MG63 (cell line): ENCODE data around the gene LPGAT1. TPM values are rescaled to one million over a fixed set of nuclear protein-coding genes. Genes with fewer than 3 reads are reported as not detected.
"Not testable (repeated sequence)": the region's sequence is repeated elsewhere in the genome, so short reads cannot be mapped to it uniquely, and the experiment has no call there.

ENCODE experiments used
- DNase-seq: peaks from one replicate; pipeline ENCODE4 v3.0.0-alpha.2; 2020
- H3K27me3 ChIP-seq: fragments of 250-450 bp; sonication (Bioruptor Pico); 2 replicates; pipeline ENCODE4 v1.5.1; 2020; ENCODE audit warnings: mild to moderate bottlenecking, moderate library complexity
- H3K36me3 ChIP-seq: fragments of 250-450 bp; sonication (Bioruptor Pico); 2 replicates; pipeline ENCODE4 v1.5.1; 2020; ENCODE audit warnings: mild to moderate bottlenecking, moderate library complexity
- H3K4me3 ChIP-seq: fragments of 250-450 bp; sonication (Bioruptor Pico); 2 replicates; pipeline ENCODE4 v1.5.1; 2020; ENCODE audit warnings: mild to moderate bottlenecking, moderate library complexity
- H3K9me3 ChIP-seq: fragments of 250-450 bp; sonication (Bioruptor Pico); 2 replicates; pipeline ENCODE4 v1.5.1; 2020; ENCODE audit warnings: mild to moderate bottlenecking, moderate library complexity
- total RNA-seq: library from RNA; depleted of rRNA; stranded (reverse); fragments of >200 nt; shearing (Covaris generic); gene quantifications from 2 replicates; pipeline ENCODE4 v1.2.3, GENCODE V29; 2014; ENCODE audit warnings: low replicate concordance; rRNA removed

LPGAT1 gene
- total RNA-seq, 1 experiment from 2014 or later = 17.9 TPM

DNA sequence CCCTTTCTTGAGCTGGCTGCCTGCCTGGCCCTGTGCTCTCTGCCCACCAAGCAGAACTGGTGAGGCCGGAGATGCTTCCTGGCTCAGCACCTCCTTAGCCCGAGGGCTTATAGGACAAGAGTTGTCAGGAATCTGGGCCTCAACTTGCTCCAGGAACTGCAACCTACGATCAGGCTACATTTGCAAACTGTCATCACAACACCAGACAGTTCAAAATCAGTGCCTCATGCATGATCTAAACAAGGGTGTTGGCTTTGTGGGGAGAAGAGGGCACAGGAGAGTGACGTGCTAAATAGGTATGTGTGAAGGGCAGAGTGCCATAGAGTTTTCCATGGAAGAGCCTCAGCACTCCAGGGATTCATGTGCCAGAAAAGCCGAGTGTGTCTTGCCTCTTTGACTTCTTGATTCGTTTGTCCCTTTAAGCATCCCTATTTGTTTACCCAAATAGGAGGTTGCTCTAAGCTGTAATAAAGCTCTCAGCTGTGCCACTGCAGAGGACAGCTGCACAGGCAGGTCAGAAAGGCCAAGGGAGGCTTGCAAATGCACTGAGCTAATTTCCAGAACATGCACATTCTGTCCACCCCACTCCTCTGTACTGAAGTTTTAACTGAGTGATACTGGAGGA is 125.0 kb downstream of the LPGAT1 start:
- no peak for DNase-seq
- no peaks in the 10 kb centered on the region for H3K27me3 ChIP-seq
- H3K36me3 ChIP-seq = no peaks in the 10 kb centered on the region
- H3K9me3 ChIP-seq = no peaks in the 10 kb centered on the region
- H3K4me3 ChIP-seq = no peak overlapping the region

DNA sequence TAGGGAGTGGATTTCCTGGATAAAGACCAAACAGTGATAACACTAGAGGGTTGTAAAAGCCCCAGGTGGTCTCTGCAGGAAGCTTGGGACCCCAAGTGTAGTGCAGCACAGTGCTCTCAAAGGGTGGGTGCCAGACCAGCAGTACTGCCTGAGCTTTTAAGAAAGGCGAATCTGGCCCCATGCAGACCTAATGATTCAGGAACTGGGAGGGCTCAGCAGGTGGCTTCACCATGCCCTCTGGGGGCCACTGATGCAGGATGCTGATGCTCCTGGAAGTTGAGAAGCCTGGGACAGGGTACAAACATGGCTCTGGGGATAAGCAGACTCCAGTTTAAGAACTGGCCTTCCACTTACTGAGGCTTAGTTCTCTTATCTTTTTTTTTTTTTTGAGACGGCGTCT is 126.0 kb downstream of the LPGAT1 start:
- Histone ChIP-seq H3K27me3 (no peaks in the 10 kb centered on the region), H3K4me3 (no peak overlapping the region), H3K36me3 (no peaks in the 10 kb centered on the region), H3K9me3 (no peaks in the 10 kb centered on the region)
- DNase-seq = no peak

DNA sequence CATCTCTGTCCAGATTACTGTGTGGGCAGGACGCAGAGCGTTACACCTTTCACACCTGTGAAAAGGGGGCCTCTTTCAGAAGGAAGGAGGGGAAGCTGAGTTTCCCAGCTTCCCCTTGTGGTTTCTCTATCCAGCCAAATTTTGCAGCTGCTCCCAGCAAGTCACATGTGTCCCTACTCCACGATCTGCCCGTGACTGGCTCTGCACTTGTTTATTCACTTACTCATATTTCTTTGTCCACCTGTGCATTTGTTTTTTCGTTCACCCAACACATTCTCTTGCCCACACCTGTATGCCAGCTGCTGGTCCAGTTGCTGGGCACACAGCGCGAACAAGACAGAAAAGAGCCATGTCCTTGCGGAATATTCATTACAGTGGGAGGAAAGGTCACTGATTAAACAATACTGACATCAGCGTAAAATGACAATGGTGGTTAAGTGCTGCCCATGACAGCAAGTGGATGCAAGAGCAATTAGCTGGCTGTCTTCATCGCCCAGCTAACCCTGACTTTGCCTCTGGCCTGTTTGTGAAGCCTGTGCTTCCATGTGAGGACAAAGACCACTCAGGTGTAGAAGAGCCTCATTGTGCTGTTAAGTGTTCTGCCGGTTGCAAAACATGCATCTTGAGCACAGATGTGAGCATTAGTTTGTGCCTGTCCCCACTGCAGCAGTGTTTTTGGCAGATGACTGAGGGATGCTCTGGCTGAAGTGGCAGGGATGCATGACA is 126.6 kb downstream of the LPGAT1 start:
- no peaks in the 10 kb centered on the region for H3K27me3 ChIP-seq
- DNase-seq = no peak
- no peaks in the 10 kb centered on the region for H3K9me3 ChIP-seq
- H3K4me3 ChIP-seq = no peak overlapping the region
- no peaks in the 10 kb centered on the region for H3K36me3 ChIP-seq

DNA sequence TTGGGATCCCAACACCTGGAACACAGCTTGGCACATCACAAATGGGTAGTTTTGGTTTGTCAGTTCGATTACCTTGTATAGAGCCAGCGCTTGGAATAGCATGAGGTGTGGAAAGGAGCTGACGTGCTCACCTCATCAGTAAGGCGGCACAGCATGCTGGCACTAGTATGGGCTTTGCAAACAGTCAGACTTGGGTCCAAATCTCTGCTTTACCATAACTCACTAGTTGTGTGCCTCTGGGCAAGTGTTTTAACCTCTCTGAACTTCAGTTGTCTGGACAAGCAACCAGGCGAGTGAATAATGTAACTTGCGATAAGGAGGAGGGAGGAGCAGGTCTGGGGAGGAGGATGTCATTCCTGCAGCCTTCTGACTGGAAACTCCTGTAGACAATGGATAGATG is 128.8 kb downstream of the LPGAT1 start:
- Histone ChIP-seq H3K27me3 (no peaks in the 10 kb centered on the region), H3K9me3 (no peaks in the 10 kb centered on the region), H3K4me3 (no peak overlapping the region), H3K36me3 (no peaks in the 10 kb centered on the region)
- DNase-seq = no peak

DNA sequence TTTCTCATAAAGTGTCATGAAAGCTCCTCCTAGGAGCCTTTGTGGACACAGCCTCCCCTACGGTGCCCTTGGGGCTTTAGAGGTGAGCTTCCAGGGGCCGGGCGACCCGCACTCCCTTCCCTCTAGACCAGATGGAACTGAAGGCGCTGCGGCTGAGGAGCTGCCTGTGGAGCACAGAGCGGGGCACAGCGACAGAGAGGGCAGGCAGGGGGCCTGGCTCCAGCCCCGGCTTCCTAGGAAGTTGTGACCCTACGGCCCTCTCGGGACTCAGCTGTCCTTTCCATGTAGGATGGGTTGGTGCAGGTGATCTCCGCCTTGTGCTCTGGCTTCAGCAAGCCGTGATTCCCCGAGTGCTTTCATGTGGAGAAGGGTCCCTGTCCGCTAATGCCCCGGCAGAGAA is 131.5 kb downstream of the LPGAT1 start:
- no peak overlapping the region for H3K4me3 ChIP-seq
- H3K36me3 ChIP-seq = no peaks in the 10 kb centered on the region
- no peaks in the 10 kb centered on the region for H3K27me3 ChIP-seq
- H3K9me3 ChIP-seq = no peaks in the 10 kb centered on the region
- DNase-seq = no peak

DNA sequence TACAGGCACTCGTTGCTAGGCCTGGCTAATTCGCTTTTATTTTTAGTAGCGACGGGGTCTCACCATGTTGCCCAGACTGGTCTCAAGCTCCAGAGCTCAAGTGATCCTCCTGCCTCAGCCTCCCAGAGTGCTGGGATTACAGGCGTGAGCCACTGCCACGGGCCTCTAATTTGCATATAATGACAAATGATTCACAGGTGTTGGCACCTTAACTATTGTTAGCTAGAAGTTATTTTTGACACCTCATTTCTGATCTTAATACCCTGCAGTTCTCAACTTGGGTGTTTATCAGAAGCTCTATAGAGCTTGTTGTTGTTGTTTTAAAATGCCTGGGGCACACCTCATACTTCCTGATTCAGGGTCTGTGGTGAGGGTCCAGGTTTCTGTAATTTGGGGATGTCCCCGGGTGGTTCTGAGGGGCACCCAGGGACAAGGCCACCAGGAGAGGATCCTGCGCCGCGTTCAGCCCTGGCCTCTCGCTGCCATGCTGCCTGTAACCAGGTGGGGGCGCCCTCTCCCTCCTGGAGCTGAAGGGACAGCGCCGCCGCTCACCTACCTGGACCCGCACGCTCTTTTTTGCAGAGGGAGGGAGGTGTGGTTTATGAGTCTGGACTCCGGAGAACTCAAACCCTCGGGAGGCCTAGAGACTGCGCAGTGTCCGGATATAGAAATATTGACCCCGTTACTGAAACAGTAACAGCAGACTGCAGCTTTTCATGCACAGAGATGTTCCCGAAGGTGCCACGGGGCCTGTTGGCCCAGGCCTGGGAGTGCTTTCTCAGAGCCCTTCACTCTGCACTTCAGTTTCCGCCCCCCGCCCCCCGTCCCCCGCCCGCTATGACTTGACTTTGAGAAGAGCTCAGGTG is 132.2 kb downstream of the LPGAT1 start:
- DNase-seq = peak; percentile 48
- H3K27me3 ChIP-seq = no peaks in the 10 kb centered on the region
- no peaks in the 10 kb centered on the region for H3K36me3 ChIP-seq
- H3K4me3 ChIP-seq = no peak overlapping the region
- no peaks in the 10 kb centered on the region for H3K9me3 ChIP-seq

DNA sequence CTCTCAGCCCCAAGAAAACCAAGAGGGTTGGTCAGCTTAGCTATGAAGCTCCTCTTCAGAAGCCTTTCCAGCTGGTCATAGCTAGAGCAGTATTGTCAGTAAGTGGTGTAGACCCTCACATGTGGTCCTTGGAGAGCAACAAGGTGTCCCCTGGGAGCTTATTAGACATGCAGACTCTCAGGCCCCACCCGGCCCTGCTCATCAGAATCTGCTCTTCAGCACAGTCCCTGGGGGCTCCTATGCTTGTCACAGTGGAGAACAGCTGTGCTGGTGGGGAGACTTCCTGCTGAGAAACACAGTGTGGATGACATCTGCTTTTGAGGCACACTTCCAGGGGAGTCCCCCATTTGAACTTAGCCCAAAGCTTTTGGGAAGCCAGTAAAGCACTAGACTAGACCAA is 133.2 kb downstream of the LPGAT1 start:
- Histone ChIP-seq H3K4me3 (no peak overlapping the region), H3K27me3 (no peaks in the 10 kb centered on the region), H3K36me3 (no peaks in the 10 kb centered on the region), H3K9me3 (no peaks in the 10 kb centered on the region)
- DNase-seq = no peak

DNA sequence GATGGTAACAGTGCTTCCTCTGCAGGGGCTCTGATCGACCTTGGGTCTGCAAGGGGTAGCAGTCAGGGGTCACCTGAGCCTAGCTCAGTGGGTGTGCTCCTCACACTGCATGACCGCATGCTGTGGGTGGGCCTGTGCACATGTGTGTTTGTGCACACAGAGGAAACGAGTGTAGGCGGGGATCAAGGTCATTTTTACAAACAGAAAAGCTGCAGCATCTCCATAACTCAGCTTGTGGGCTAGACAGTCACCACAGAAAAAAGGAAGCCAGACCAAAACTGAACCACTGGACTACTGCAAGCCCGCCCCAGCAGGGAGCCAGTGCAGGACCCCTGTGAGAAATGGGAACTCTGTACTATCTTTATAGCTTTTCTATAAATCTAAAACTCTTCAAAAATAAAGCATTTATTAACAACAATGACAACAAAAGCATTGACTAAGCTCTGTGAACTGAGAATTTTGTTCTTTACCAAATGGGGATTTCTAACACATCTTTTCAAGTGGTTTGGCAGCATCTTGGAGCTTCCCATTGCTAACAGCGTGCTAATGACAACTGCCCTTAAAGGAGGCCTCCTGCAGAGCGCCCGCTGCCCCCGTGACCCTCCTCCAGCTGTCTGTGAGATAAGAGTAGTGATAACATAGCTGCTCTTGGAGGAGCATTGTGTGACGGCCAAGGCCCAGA is 135.3 kb downstream of the LPGAT1 start:
- no peaks in the 10 kb centered on the region for H3K27me3 ChIP-seq
- DNase-seq = no peak

DNA sequence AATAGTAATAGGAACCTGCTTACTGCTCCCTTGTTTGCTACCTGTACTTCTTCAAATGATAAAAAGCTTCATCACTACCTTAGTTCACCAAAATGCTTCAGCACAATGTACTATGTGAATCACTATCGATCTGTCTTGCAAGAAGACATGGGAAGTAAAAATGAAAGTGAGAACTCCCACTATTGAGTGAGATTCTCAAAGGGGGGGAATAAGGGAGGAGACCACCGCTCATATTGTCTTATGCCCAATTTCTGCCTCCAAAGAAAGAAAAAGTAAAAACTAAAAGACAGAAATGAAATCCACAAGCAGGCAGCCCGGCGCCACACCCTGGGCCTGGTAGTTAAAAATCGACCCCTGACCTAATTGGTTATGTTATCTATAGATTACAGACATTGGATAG is 136.7 kb downstream of the LPGAT1 start:
- H3K9me3 ChIP-seq, H3K4me3 ChIP-seq, H3K36me3 ChIP-seq, H3K27me3 ChIP-seq, DNase-seq: not testable (repeated sequence)

More for the DNA sequence above, 135.3 kb downstream of the LPGAT1 start:
- no peak overlapping the region for H3K4me3 ChIP-seq
- H3K36me3 ChIP-seq = no peaks in the 10 kb centered on the region
- H3K9me3 ChIP-seq = no peaks in the 10 kb centered on the region

Other genes with a start within 250 kb of the LPGAT1 start
- gene NEK2, start 155.1 kb downstream of the LPGAT1 start, total RNA-seq = 42.1 and 56.8 TPM in 2 replicates
- gene INTS7, start 204.8 kb upstream of the LPGAT1 start, total RNA-seq = 25.0 and 44.7 TPM in 2 replicates
- 35.1 and 36.7 TPM in 2 replicates for gene DTL, start 205.0 kb upstream of the LPGAT1 start, total RNA-seq